WTC11 (cell line): ENCODE data around the gene ZBTB32. TPM values are rescaled to one million over a fixed set of nuclear protein-coding genes. Genes with fewer than 3 reads are reported as not detected.

ENCODE experiments used
- ATAC-seq: fragments of 200-7000 bp; cut with Tn5 transposase; 2 replicates; pipeline ENCODE4 v1.10.0; 2021; ENCODE audit warnings: mild to moderate bottlenecking, moderate library complexity
- CTCF ChIA-PET: fragments of 300-600 bp; sonication (Branson Sonifier 250); formaldehyde crosslinking; loops from one replicate; lab custom pipeline; 2021; ENCODE audit warnings: antibody characterized with exemption; lab: Charles Lee
- POLR2A ChIA-PET: fragments of 350-600 bp; sonication (Branson Sonifier 250); formaldehyde crosslinking; loops from one replicate; lab custom pipeline; 2021; ENCODE audit warnings: antibody characterized with exemption; lab: Charles Lee
- DNase-seq: peaks from one replicate; pipeline ENCODE4 v3.0.0; 2021; ENCODE audit warnings: low spot score
- H3K27ac Mint-ChIP-seq: 2 replicates; pipeline ENCODE4 v1.8.0; 2021; ENCODE audit warnings: mixed read lengths
- H3K27me3 Mint-ChIP-seq: 2 replicates; pipeline ENCODE4 v1.8.0; 2021; ENCODE audit warnings: low read depth, mild to moderate bottlenecking, moderate library complexity, mixed read lengths
- H3K36me3 Mint-ChIP-seq: 2 replicates; pipeline ENCODE4 v1.8.0; 2021; ENCODE audit warnings: mixed read lengths
- H3K4me1 Mint-ChIP-seq: 2 replicates; pipeline ENCODE4 v1.8.0; 2022; ENCODE audit warnings: mixed read lengths
- H3K4me3 Mint-ChIP-seq: 2 replicates; pipeline ENCODE4 v1.8.0; 2021; ENCODE audit warnings: mild to moderate bottlenecking, moderate library complexity, mixed read lengths
- H3K9me3 Mint-ChIP-seq: 2 replicates; pipeline ENCODE4 v1.8.0; 2021; ENCODE audit warnings: mixed read lengths
- CREB1 ChIP-seq: sonication (generic); formaldehyde crosslinking; IDR thresholded peaks from 2 replicates; pipeline ENCODE4 v1.8.0; 2023; ENCODE audit warnings: mild to moderate bottlenecking, missing genetic modification reagents
- CREM ChIP-seq: sonication (generic); formaldehyde crosslinking; IDR thresholded peaks from 2 replicates; pipeline ENCODE4 v1.8.1; 2022; ENCODE audit warnings: mild to moderate bottlenecking, missing genetic modification reagents, moderate library complexity
- CTCF ChIP-seq: fragments of 200-600 bp; IDR thresholded peaks from 2 replicates; pipeline ENCODE4 v1.8.0; 2022; ENCODE audit warnings: antibody characterized with exemption
- EMX1 ChIP-seq: fragments of 250-450 bp; sonication (Bioruptor Pico); IDR thresholded peaks from 2 replicates; pipeline ENCODE4 v1.8.0; 2021; ENCODE audit warnings: mild to moderate bottlenecking
- ESRRA ChIP-seq: sonication (generic); formaldehyde crosslinking; IDR thresholded peaks from 2 replicates; pipeline ENCODE4 v1.8.1; 2022; ENCODE audit warnings: mild to moderate bottlenecking, missing genetic modification reagents, borderline replicate concordance
- ETV6 ChIP-seq: sonication (generic); formaldehyde crosslinking; IDR thresholded peaks from 2 replicates; pipeline ENCODE4 v1.8.1; 2022; ENCODE audit warnings: mild to moderate bottlenecking, missing genetic modification reagents
- GABPB1 ChIP-seq: sonication (generic); formaldehyde crosslinking; IDR thresholded peaks from 2 replicates; pipeline ENCODE4 v1.8.1; 2023; ENCODE audit warnings: mild to moderate bottlenecking, missing genetic modification reagents
- GTF2I ChIP-seq: fragments of 250-450 bp; sonication (Bioruptor Pico); conservative IDR thresholded peaks from 2 replicates; pipeline ENCODE4 v1.4.0; 2021; ENCODE audit warnings: mild to moderate bottlenecking
- HMGA2 ChIP-seq: fragments of 250-450 bp; sonication (Bioruptor Pico); IDR thresholded peaks from 2 replicates; pipeline ENCODE4 v1.4.0; 2021; ENCODE audit warnings: mild to moderate bottlenecking, moderate library complexity
- HMGXB4 ChIP-seq: sonication (generic); formaldehyde crosslinking; IDR thresholded peaks from 2 replicates; pipeline ENCODE4 v1.8.1; 2023; ENCODE audit warnings: mild to moderate bottlenecking, moderate library complexity, missing genetic modification reagents
- JAZF1 ChIP-seq: fragments of 250-450 bp; sonication (Bioruptor Pico); IDR thresholded peaks from 2 replicates; pipeline ENCODE4 v1.9.0; 2021; ENCODE audit warnings: moderate library complexity, mild to moderate bottlenecking, inconsistent platforms
- MAX ChIP-seq: sonication (generic); formaldehyde crosslinking; IDR thresholded peaks from 2 replicates; pipeline ENCODE4 v1.8.0; 2022; ENCODE audit warnings: mild to moderate bottlenecking, missing genetic modification reagents
- NFATC4 ChIP-seq: fragments of 250-450 bp; sonication (Bioruptor Pico); IDR thresholded peaks from 2 replicates; pipeline ENCODE4 v1.9.0; 2021; ENCODE audit warnings: mild to moderate bottlenecking
- SMAD3 ChIP-seq: sonication (generic); formaldehyde crosslinking; IDR thresholded peaks from 2 replicates; pipeline ENCODE4 v1.8.0; 2022; ENCODE audit warnings: missing genetic modification reagents, mild to moderate bottlenecking, borderline replicate concordance
- USF2 ChIP-seq: sonication (generic); formaldehyde crosslinking; IDR thresholded peaks from 2 replicates; pipeline ENCODE4 v1.8.1; 2023; ENCODE audit warnings: mild to moderate bottlenecking, missing genetic modification reagents, moderate library complexity
- ZMAT4 ChIP-seq: fragments of 250-450 bp; sonication (Bioruptor Pico); IDR thresholded peaks from 2 replicates; pipeline ENCODE4 v1.9.0; 2021; ENCODE audit warnings: mild to moderate bottlenecking
- ZNF263 ChIP-seq: sonication (generic); formaldehyde crosslinking; IDR thresholded peaks from 2 replicates; pipeline ENCODE4 v1.8.1; 2022; ENCODE audit warnings: low read depth, mild to moderate bottlenecking, moderate library complexity, missing genetic modification reagents
- total RNA-seq: library from RNA; stranded (reverse); gene quantifications from 3 replicates; pipeline ENCODE4 v1.2.3, GENCODE V29; 2021
- TF ChIP-seq, protein P1 (sequence below): sonication (generic); formaldehyde crosslinking; IDR thresholded peaks from 2 replicates; pipeline ENCODE4 v1.8.1; 2022; ENCODE audit warnings: mild to moderate bottlenecking, moderate library complexity, missing genetic modification reagents
- TF ChIP-seq, protein P2 (sequence below): fragments of 250-450 bp; sonication (Bioruptor Pico); conservative IDR thresholded peaks from 2 replicates; pipeline ENCODE4 v1.9.0; 2021; ENCODE audit warnings: mild to moderate bottlenecking
- TF ChIP-seq, protein P3 (sequence below): sonication (generic); formaldehyde crosslinking; IDR thresholded peaks from 2 replicates; pipeline ENCODE4 v1.8.1; 2023; ENCODE audit warnings: mild to moderate bottlenecking, missing genetic modification reagents, borderline replicate concordance
- TF ChIP-seq, protein P4 (sequence below): fragments of 250-450 bp; sonication (Bioruptor Pico); IDR thresholded peaks from 2 replicates; pipeline ENCODE4 v1.9.0; 2021; ENCODE audit warnings: moderate library complexity, mild to moderate bottlenecking, inconsistent platforms, borderline replicate concordance

The ZBTB32 gene
- total RNA-seq, 1 experiment from 2014 or later: 0.11 TPM

DNA sequence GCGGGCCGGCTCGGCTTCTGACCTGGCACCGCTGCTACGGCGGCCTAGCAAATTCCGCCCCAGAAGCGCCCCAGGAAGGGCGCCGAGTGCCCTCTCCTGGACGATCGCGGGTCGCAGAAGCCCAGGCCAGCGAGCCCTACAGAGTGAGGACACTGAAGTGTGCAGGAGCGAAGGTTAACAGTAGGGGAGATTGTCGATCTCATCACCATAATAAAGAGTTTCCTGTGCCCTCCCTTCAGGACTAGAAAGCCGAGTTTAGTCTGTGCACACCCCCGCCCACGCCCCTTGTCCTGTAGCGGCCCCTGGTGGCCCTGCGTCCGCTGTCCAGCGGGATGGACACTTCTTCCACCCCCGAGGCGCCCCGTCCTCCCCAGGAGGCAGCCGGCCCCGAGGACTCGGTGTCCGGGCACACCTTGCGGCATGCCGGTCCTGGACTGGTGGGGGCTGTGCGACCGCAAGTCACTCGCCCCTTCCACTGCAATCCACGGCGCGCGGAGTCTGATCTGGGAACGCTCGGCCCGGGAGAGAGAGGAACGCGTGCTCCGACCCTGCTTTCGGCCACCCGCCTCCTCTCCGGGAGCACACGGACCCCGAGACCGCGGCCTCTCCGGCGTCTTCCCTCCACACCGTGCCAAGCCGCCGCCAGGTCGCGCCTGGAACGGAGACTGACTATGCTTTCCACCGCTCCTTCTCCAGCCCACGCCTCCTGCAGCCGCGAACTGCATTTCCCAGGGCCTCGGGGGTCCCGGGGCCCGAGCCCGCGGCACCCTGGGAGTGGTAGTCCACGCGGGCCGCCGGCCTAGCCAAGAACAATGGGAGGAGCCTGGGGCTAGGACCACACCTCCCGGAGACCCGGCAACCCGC, 12.7 kb downstream of the ZBTB32 start:
- peak overlapping the region; percentile 83 for H3K4me3 Mint-ChIP-seq
- CTCF ChIA-PET: interaction anchor here (2.7 kb wide), 1 partner anchor 67 kb away, joined by 8 read pairs; no protein-coding TSS in a partner anchor
- no peak for TF ChIP-seq NFATC4
- 0 out of 2 replicates have a peak, but pooled peaks have one; percentile 28 for TF ChIP-seq GTF2I (CRISPR knock-in tag)
- TF ChIP-seq, protein P1, sequence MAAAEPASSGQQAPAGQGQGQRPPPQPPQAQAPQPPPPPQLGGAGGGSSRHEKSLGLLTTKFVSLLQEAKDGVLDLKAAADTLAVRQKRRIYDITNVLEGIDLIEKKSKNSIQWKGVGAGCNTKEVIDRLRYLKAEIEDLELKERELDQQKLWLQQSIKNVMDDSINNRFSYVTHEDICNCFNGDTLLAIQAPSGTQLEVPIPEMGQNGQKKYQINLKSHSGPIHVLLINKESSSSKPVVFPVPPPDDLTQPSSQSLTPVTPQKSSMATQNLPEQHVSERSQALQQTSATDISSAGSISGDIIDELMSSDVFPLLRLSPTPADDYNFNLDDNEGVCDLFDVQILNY (CRISPR knock-in tag): peak; percentile 68
- TF ChIP-seq CREB1 (CRISPR knock-in tag): 0 out of 2 replicates have a peak, but pooled peaks have one; percentile 14
- 0 out of 2 replicates have a peak, but pooled peaks have one; percentile 52 for TF ChIP-seq GABPB1 (CRISPR knock-in tag)
- peak; percentile 93 for TF ChIP-seq HMGXB4 (CRISPR knock-in tag)
- peak; percentile 46 for TF ChIP-seq USF2 (CRISPR knock-in tag)
- peak; percentile 39; the same call in 1 of the 2 replicates for TF ChIP-seq CTCF
- TF ChIP-seq EMX1 (CRISPR knock-in tag): no peak
- TF ChIP-seq, protein P2, sequence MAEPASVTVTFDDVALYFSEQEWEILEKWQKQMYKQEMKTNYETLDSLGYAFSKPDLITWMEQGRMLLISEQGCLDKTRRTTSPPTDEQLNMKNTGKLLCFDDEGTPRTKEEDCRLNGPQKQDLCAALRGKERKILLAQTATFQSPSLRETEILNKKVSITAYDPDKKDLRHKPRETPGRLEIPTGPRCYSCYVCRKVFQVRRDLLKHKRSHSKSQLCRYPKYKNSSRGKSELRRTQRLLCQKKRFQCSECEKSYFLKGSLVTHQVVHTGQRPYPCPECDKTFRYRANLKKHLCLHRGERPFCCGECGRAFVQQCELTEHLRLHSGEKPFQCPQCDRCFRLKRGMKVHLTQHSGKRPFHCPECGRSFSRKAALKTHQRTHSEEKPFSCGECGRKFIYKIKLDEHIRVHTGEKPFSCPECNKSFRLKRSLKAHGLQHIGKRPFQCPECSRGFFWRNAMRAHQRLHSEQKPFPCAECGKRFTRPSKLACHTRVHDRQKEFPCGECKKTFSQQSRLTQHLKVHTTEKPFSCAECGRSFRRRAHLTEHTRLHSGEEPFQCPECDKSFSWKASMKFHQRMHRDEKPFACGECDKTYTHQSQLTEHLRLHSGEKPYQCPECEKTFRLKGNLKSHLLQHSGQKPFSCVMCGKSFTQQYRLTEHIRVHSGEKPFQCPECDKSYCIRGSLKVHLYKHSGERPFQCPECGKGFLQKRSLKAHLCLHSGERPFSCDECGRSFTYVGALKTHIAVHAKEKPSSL (CRISPR knock-in tag): no peak
- peak; percentile 39 for TF ChIP-seq MAX (CRISPR knock-in tag)
- peak; percentile 69 for TF ChIP-seq CREM (CRISPR knock-in tag)
- TF ChIP-seq JAZF1 (CRISPR knock-in tag): no peak
- no peak for TF ChIP-seq SMAD3 (CRISPR knock-in tag)
- no peak for TF ChIP-seq ZMAT4 (CRISPR knock-in tag)
- TF ChIP-seq, protein P3, sequence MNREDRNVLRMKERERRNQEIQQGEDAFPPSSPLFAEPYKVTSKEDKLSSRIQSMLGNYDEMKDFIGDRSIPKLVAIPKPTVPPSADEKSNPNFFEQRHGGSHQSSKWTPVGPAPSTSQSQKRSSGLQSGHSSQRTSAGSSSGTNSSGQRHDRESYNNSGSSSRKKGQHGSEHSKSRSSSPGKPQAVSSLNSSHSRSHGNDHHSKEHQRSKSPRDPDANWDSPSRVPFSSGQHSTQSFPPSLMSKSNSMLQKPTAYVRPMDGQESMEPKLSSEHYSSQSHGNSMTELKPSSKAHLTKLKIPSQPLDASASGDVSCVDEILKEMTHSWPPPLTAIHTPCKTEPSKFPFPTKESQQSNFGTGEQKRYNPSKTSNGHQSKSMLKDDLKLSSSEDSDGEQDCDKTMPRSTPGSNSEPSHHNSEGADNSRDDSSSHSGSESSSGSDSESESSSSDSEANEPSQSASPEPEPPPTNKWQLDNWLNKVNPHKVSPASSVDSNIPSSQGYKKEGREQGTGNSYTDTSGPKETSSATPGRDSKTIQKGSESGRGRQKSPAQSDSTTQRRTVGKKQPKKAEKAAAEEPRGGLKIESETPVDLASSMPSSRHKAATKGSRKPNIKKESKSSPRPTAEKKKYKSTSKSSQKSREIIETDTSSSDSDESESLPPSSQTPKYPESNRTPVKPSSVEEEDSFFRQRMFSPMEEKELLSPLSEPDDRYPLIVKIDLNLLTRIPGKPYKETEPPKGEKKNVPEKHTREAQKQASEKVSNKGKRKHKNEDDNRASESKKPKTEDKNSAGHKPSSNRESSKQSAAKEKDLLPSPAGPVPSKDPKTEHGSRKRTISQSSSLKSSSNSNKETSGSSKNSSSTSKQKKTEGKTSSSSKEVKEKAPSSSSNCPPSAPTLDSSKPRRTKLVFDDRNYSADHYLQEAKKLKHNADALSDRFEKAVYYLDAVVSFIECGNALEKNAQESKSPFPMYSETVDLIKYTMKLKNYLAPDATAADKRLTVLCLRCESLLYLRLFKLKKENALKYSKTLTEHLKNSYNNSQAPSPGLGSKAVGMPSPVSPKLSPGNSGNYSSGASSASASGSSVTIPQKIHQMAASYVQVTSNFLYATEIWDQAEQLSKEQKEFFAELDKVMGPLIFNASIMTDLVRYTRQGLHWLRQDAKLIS: 0 out of 2 replicates have a peak, but pooled peaks have one; percentile 77
- peak; percentile 91; the same call in 1 of the 2 replicates for TF ChIP-seq ZNF263 (CRISPR knock-in tag)
- TF ChIP-seq, protein P4, sequence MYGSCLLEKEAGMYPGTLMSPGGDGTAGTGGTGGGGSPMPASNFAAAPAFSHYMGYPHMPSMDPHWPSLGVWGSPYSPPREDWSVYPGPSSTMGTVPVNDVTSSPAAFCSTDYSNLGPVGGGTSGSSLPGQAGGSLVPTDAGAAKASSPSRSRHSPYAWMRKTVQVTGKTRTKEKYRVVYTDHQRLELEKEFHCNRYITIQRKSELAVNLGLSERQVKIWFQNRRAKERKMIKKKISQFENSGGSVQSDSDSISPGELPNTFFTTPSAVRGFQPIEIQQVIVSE (CRISPR knock-in tag): no peak
- TF ChIP-seq ETV6 (CRISPR knock-in tag): 0 out of 2 replicates have a peak, but pooled peaks have one; percentile 67
- TF ChIP-seq ESRRA: peak; percentile 73; the same call in 1 of the 2 replicates
- peak; percentile 28; the same call in 1 of the 2 replicates for TF ChIP-seq HMGA2
- POLR2A ChIA-PET: interaction anchor here (1.4 kb wide), 1 partner anchor 28 kb away, joined by 3 read pairs; the partner anchor contains the start of genes PSENEN and U2AF1L4
- ATAC-seq (peak; percentile 78), DNase-seq (peak; percentile 93)
- peaks cover 3% of the 10 kb centered on the region for H3K36me3 Mint-ChIP-seq
- no peaks in the 10 kb centered on the region for H3K9me3 Mint-ChIP-seq
- peaks cover 40% of the 10 kb centered on the region for H3K4me1 Mint-ChIP-seq
- no peaks in the 10 kb centered on the region for H3K27me3 Mint-ChIP-seq
- H3K27ac Mint-ChIP-seq: peak overlapping the region; percentile 97
